Measurements from ENCODE around the gene CHEK2.
A peak's percentile ranks its signal among the peaks of the same experiment; 100 is the strongest.
"Not testable (repeated sequence)": the region's sequence is repeated elsewhere in the genome, so short reads cannot be mapped to it uniquely, and the experiment has no call there.

Gene CHEK2

DNA sequence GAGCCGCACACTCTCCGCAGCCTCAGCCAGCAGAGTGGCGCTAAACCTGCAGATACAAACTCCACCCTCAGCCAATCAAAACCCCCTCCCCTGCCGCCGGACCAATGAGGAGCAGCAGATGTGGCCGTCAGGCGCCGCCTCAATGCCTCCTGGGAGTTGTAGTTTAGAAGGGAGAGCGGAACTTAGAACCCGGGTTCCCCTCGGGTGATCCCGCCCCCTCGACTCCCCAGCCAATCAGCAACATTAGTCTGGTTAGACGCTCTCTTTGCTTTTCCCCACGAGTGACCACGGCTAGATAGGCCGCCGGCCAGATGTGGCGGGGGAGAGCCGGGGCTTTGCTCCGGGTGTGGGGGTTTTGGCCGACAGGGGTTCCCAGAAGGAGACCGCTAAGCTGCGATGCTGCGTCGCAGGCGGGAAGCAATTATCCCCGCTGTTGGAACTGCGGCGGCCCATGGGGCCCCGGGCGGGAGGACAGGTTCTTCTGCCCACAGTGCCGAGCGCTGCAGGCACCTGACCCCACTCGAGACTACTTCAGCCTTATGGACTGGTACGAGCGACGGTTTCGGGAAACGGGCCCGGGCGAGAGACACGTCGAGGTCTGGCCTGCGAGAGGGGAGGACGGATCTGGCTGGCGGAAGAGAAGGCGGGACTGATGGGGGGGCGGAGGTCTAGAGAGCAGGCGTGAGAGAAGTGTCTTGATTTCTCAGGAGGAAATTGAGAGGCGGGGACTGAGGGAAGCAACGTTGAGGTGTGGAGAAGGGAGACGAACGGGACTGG lies at the start of gene CHEK2, which contains the start of gene HSCB:
Gene CHEK2 (minus strand): TSS at position 36 of the 777 bp plus-strand sequence. CDS start 7,099 bp downstream, outside the sequence.
Gene HSCB (plus strand): TSS at position 255 of the 777 bp plus-strand sequence. CDS start 57 bp downstream, at position 312.
- peak; percentile 98 to 99 for DNase-seq

GRCh38 chr22:28791124-28791523 lies 49.5 kb upstream of the CHEK2 start:
- no peak for DNase-seq

- no peak for DNase-seq
Observed at GRCh38 chr22:28788601-28789000, 47.0 kb upstream of the CHEK2 start.

GRCh38 chr22:28783786-28784671 lies 42.4 kb upstream of the CHEK2 start:
- DNase-seq = no peak

GRCh38 chr22:28780296-28780695 lies 38.7 kb upstream of the CHEK2 start:
- no peak for DNase-seq

DNA sequence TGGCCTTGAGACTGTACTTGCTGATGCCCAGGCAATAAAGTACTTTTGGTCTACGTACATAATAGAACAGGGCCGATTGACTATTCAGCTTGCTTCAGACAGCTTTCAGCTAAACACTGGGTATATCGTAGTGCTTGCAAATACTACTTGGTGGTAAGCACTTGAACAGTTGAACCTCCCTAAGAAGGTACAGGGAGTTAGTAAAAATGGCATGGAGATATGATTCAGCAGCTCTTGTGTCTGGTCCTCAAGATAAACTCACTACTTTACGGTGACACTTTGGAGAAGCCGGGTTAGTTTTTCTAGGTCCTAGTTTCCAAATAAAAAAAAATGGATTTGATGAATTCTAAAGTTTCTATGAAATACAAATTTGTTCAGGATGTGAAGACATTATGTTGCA lies 38.2 kb upstream of the CHEK2 start:
- no peak for DNase-seq

GRCh38 chr22:28774378-28774777 lies 32.8 kb upstream of the CHEK2 start:
- no peak for DNase-seq

- peak in 1 of 2 donors; percentile 24 for DNase-seq
Observed at GRCh38 chr22:28773461-28773867, 31.8 kb upstream of the CHEK2 start.

DNA sequence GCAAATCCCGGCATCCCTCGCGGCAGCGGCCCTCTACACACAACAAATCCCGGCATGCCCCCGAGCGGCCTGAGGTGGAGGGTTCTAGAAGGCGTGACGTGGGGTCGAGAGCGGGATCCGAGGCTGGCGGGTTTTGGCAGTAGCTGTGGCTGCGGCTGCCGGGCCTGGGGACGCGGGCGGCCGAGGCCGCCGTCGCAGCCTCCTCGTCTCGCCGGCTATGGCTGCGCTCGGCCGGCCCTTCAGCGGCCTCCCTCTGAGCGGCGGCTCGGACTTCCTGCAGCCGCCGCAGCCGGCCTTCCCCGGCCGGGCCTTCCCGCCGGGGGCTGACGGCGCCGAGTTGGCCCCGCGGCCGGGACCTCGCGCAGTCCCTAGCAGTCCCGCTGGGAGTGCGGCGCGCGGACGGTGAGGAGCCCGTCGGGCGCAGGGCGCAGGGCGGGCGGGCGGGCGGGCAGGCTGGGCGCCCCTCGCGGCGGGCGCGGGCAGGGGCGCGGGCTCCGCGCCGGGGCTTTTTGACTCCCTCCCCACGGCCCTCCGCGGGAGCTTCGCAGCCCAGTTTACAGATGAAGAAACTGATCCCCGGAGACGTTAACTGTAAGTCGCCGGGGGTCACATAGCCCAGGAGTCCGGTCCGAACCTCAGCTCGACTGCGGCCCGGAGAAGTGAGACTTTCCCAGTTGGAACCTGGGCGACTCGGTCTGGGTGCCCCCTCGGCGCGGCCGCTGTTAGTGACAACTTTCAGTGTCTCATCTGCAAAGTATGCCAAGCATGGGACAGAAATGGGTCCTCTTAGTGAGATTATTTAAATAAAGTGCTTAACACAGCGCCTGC lies 31.2 kb upstream of the CHEK2 start, which contains the start of gene CCDC117:
Gene CCDC117 (plus strand): TSS at position 63 of the 828 bp plus-strand sequence. CDS start 155 bp downstream, at position 218.
- peak; percentile 95 to 96 for DNase-seq

- DNase-seq = no peak
Observed at GRCh38 chr22:28771195-28771791, 29.7 kb upstream of the CHEK2 start.

DNA sequence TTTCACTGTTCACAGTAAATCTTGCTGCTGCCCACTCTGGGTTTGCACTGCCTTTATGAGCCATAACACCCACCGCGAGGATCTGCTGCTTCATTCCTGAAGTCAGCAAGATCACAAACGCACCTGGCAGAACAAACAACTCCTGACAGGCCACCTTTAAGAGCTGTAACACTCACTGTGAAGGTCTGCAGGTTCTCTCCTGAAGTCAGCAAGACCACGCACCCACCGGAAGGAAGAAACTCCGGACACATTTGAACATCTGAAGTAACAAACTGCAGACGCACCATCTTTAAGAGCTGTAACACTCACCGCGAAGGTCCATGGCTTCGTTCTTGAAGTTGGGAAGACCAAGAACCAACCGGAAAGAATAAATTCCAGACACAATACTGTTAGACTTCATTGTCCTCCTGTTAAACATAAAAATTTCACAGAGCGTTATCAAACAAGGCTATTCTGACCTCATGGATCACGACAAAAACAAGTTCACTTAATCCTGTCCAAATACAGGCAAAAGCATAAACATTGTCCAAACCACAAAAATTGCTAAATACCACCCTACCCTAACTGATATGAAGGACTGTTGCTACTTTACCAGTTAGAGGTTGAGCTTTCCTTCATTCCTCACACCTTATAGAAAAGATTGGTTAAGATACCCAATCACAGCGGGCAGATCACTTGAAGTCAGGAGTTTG lies 27.9 kb upstream of the CHEK2 start:
- no peak for DNase-seq

DNA sequence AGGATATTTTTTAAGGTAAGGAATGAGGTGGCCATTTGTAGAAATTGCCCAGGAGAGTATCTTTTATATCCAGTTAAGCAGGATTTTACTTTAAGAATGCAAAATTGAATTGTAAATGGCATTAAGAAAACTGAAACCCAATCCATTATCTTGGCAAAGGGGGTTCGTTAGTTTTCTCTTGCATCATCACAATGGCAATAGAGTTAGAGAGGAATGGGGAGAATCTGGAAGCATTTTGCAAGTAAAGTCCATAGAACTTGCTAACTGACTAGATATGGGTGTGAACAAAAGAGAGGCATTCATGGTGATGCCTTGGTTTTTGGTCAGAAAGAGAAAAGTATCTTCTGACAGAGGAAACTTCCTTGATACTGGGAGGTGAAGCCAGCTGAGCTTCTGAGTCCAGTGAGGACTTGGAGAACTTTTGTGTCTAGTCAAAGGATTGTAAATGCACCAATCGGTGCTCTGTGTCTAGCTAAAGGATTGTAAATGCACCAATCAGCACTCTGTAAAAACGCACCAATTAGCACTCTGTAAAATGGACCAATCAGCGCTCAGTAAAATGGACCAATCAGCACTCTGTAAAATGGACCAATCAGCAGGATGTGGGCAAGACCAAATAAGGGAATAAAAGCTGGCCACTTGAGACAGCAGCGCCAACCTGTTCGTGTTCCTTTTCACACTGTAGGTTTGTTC lies 27.2 kb upstream of the CHEK2 start:
- peak in 1 of 2 donors; percentile 24 for DNase-seq

GRCh38 chr22:28766628-28767027 lies 25.0 kb upstream of the CHEK2 start:
- no peak for DNase-seq

- not testable (repeated sequence) for DNase-seq
Observed at GRCh38 chr22:28762000-28762399, 20.4 kb upstream of the CHEK2 start.

- DNase-seq = no peak
Observed at GRCh38 chr22:28761449-28761755, 19.8 kb upstream of the CHEK2 start.

DNA sequence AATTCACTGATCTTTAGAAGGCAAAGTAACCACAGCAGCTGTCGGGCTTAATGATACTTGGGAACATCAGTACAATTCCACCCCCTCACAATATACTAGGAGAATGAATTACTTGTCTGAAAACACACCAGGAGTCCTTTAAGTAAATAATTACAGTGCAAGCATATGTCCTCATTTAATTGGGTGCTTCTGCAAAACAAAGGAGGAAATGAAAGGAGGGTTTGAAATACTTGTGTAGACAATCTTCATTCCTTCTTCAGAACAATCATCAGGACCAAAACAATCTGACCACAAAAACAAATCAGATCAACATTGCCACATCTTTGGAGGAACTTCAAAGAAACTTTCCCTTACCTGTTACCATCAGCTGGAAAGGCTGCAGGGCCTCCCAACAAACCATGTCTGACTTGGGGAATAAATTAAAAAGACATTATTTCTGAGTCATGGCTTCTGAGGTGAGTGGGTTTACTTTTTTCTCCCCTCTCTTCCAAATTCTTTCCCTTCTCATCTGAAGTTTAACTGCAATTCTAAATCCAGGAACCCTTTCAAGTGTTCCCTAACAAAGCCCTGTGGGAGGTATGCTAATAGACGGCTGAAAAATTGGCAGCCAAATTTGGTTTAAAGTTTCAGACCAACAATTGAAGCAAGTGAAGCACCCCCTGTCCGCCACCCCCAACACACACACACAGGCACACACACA lies 18.4 kb upstream of the CHEK2 start:
- no peak for DNase-seq

DNA sequence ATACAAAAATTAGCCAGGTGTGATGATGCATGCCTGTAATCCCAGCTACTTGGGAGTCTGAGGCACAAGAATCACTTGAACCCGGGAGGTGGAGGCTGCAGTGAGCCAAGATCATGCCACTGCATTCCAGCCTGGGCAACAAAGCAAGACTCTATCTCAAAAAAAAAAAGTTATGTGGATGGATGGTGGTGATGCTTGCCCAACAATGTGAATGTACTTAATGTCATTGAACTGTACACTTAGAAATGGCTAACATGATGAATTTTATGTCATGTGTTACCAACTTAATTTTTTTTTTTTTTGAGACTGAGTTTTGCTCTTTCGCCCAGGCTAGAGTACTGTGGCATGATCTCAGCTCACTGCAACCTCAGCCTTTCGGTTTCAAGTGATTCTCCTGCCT lies 12.9 kb upstream of the CHEK2 start:
- not testable (repeated sequence) for DNase-seq

DNA sequence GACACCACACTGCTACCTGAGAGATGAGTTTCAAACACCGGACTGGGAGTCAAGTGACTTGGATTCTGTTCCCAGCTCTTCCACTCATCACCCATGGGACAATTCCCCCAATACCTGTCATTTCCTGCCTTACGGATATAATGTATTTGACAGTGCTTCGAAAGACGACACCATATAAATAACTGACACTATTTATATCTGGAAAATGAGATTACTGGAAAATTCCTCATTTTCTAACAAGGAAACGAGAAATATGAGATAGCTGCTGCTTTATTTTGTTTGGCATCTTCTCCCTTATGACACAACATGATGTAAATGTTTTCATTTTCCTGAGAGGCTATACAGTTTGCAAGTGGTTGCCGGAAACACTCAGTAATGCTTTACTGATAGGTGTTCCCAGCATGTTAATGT lies 8.9 kb upstream of the CHEK2 start:
- DNase-seq = no peak

DNA sequence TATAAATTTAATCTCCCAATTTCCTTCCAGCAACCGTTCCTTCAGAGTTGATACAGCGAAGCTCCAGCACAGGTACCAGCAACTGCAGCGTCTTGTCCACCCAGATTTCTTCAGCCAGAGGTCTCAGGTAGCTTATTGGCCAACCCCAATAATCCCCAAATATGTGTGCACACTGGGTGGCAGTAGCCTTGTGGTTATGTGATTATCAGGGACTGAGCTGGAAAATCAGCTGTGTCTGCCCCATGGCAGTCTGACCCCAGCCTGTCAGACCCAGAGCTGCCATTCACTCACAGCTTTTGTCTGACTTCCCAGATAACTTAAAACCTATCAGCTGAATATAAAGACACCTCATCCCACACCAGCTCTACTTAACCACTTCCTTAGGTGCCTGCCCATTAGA lies 2.2 kb upstream of the CHEK2 start:
- DNase-seq = no peak

DNA sequence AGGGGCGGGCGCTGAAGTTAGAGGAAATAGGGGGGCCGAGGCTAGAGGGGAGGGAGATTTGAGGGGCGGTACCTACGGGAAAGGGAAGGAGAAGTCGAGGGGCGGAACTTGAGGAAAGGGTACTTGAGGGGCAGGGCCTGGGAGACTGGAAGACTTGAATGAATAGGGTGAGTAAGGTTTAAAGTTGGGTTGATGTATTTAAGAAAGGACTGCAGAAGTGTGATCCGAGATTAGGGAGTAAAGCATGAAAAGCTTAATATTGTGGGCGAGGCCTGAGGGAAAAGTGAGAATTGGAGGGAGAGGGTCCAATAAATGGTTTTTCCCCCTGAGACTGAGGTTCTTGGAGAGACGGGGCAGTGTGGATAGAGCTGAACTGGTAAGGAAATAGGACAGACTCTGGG lies 942 bp upstream of the CHEK2 start:
- no peak for DNase-seq
